ENCODE data around the gene ACRV1. TPM values are rescaled to one million over a fixed set of nuclear protein-coding genes. Genes with fewer than 3 reads are reported as not detected.
"Not testable (repeated sequence)": the region's sequence is repeated elsewhere in the genome, so short reads cannot be mapped to it uniquely, and the experiment has no call there.

The ACRV1 gene, protein sequence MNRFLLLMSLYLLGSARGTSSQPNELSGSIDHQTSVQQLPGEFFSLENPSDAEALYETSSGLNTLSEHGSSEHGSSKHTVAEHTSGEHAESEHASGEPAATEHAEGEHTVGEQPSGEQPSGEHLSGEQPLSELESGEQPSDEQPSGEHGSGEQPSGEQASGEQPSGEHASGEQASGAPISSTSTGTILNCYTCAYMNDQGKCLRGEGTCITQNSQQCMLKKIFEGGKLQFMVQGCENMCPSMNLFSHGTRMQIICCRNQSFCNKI
- 1.4 TPM in 1 of 2 replicates, not detected in the other for total RNA-seq (2014; rRNA removed; shearing (Covaris generic))

DNA sequence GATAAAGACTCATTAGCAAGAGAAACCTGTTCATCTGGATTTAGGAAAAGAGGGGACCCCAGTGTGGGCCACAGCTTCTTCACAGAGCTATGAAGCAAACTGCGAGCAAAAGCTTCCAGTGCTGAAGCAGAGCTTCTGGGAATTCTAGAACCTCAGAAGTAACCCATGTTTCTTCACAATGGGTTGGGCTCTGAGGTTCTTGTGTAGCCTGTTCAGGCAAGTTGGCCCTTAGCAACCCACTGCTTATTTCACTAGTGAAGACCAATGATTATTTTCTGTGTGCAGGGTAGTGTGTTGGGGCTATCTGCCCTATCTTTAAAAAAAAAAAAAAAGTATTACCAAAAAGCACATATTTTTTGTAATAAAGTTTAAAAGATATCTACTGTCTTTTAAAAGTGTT is at the start of gene ACRV1:
Gene ACRV1, minus strand, starts transcription at position 101 of the 400 bp plus-strand sequence. Its CDS starts 67 bp downstream, at position 34.
- DNase-seq (ENCODE audit: low read depth), result no peak

DNA sequence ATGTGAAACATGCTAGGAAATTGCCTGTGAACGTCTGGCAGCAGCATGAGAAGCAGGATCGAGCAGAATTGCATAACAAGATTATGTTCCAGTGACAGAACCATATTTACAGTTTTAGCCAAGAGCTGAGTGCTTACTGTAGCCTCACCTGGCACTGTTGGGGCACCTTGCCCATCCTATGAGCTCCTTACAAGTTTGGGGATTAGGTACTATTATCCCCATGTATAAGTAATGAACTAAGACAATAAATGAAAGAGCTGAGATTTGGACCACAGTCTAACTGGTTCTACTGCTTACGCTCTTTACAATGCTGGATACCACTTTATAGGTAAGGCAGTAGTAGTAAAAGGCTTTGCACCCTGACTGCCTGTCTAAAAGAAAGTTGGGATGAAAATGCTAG is 48.3 kb upstream of the ACRV1 start:
- no peak for DNase-seq (ENCODE audit: low read depth)

DNA sequence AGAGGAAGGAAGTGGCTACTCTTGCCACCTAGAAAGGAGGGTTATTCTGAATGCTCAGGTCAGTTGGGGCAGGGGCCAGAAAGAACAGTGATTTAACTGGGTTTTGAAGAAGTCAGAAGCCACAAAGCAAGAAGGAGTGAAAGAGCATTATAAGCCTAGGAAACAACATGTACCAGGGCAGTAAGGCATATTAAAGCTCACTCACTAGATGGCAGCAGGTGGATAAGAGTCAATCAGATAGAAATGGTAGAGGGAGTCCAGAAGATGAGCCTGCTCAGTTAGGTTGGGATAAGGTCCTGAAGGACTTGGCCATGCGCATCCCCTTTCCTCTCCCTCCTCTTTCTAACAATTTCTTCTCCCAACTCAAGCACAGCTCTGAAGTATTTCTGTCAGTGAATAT is 43.5 kb upstream of the ACRV1 start:
- no peak for DNase-seq (ENCODE audit: low read depth)

GRCh38 chr11:125720781-125721180 is 40.1 kb upstream of the ACRV1 start:
- DNase-seq (ENCODE audit: low read depth), result peak; percentile 4

GRCh38 chr11:125704686-125705085 is 24.0 kb upstream of the ACRV1 start:
- DNase-seq (ENCODE audit: low read depth), result not testable (repeated sequence)

GRCh38 chr11:125701858-125702621 is 21.4 kb upstream of the ACRV1 start:
- DNase-seq (ENCODE audit: low read depth), result no peak

DNA sequence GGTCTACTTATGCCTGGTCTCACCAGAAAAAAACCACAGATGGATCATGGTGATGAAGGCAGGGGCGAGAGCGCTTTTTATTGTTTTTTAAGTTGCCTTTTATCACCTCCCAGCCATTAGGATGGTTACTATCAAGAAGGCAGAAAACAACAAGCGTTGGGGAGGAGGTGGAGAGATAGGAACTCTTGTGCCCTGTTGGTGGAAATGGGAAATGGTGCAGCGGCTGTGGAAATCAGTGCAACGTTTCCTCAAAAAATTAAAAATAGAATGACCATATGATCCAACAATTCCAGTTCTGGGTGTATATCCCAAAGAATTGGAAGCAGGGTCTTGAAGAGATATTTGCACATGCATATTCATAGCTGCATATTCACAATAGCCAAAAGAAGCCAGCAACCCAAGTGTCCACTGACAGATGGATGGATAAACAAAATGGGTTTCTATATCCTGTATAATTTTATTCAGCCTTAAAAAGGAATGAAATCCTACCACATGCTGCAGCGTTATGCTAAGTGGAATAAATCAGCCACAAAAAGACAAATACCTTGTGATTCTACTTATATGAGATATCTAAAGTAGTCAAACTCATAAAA is 20.5 kb upstream of the ACRV1 start:
- no peak for DNase-seq (ENCODE audit: low read depth)

DNA sequence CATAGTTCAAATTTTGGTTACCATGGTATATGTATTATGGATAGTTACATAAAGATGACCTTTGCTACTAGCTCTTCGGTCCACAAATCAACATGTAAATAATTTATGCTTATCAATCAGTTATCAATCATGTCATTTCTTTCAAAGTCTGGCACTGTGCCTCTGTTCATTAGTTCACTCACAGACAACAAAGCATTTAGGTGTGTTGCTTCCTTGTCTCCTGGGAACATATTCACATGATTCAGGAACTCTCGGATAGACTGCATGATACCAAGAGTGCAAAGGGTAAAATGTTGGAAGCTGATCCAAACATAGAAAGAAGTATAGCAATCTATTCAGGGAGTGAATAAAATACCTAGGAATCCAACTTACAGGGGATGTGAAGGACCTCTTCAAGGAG is 14.3 kb upstream of the ACRV1 start:
- no peak for DNase-seq (ENCODE audit: low read depth)

DNA sequence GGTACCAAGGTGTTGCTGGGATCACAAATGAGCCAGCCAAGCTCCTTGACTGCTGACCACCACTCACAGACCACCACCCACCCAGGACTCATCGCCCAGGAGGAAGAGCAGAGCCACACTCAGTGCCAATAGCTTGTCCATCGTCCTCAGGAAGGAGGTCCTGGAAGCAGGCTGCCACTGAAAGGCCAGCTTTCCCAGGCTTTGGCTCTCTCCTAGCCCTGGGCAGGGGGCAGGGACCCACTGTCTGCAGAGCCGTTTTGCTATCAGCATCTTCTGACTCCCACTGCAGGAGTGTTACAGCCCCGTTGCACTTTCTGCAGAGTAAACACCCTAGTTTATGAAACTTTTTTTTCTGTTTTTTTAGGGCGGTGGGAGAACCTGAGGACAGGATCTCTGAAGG is 12.2 kb upstream of the ACRV1 start:
- no peak for DNase-seq (ENCODE audit: low read depth)

- no peak for DNase-seq (ENCODE audit: low read depth)
Observed at GRCh38 chr11:125690006-125690405, 9.4 kb upstream of the ACRV1 start.

DNA sequence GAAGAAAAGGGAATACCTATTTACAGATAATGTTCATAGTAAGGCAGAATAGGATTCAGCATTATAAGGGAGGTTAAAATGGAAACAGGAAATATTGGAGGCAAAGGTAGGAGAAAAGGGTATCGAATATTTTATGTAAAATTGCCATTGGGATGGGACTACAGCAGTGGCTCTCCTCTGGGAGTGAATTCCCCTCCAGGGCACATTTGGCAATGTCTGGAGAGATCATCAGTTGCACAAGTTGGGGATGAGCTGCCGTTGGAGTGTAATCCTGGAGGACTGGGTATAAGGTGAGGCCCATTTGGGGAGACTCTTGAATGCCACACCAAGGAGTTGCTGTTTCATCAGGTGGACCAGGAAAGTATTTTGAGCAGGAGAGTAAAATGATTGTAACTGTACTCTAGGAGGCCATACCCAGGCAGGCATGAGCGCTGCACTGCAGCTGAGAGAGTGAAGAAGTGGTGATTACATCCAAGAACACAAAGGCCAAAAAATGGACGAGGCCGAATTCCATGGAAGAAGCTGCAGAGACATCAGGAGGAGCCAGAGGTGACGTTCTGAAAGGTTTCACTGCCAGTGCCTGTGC is 8.7 kb upstream of the ACRV1 start:
- DNase-seq (ENCODE audit: low read depth), result no peak

GRCh38 chr11:125688632-125689031 is 8.0 kb upstream of the ACRV1 start:
- no peak for DNase-seq (ENCODE audit: low read depth)

DNA sequence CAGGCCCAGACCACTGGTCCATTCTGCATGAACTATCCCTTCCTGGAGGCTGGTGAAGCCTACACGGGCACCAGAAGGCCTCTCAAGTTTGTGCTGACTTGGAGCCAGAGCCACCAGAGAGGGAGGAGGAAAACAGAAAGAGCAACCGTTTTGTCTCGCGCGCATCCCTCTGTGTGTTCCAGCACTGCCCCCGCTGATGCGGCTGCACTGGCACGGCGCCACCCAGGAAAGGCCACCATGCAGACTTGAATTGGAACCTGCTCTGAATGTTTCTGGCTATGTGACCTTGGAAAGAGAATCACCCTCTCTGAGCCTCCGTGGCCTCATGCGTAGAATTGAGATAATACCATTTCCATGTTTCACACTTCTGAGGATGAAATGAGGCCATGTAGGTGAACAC is 7.4 kb upstream of the ACRV1 start:
- no peak for DNase-seq (ENCODE audit: low read depth)

GRCh38 chr11:125685228-125685627 is 4.6 kb upstream of the ACRV1 start:
- DNase-seq (ENCODE audit: low read depth), result no peak

DNA sequence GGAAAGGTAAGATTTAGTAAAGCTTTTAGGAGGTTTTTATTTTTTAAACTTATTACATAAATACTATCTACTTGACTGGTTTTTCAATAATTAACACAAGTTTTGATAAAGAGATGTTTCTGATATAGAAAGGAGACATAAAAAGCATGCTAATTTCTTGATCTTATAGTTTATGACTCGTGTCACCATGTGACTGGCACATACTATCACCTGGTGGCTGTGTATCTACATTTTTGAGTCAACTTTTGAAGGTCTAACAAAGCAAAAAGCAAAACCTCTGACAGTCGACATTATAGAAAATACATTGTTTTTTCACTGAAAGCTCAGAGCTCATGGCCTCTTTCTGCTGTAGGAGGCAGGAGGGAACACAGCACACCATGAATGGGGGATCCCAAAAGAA is 810 bp downstream of the ACRV1 start:
- no peak for DNase-seq (ENCODE audit: low read depth)

GRCh38 chr11:125679397-125679796 is 1.2 kb downstream of the ACRV1 start:
- no peak for DNase-seq (ENCODE audit: low read depth)

GRCh38 chr11:125675196-125675595 is 5.5 kb downstream of the ACRV1 start:
- DNase-seq (ENCODE audit: low read depth), result no peak

DNA sequence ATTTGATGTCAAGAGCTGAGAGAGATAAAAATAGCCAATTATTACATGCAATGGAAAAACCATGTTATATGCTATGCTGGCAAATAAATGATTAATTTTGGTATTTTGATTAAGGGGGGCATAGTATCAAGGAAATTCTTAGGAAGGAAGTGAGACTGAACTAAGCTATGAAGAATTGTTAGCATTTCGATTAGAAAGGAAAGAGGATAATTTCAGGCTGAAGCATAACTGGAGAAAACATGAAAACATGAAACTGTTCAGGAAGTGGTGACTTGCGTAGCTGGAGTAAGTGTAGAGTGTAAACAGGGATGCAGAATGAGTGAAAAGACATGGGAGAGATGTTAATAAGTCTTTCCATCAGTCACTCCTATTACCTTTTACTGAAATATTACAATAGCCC is 6.4 kb downstream of the ACRV1 start:
- no peak for DNase-seq (ENCODE audit: low read depth)

- no peak for DNase-seq (ENCODE audit: low read depth)
Observed at GRCh38 chr11:125671561-125671960, 9.1 kb downstream of the ACRV1 start.

DNA sequence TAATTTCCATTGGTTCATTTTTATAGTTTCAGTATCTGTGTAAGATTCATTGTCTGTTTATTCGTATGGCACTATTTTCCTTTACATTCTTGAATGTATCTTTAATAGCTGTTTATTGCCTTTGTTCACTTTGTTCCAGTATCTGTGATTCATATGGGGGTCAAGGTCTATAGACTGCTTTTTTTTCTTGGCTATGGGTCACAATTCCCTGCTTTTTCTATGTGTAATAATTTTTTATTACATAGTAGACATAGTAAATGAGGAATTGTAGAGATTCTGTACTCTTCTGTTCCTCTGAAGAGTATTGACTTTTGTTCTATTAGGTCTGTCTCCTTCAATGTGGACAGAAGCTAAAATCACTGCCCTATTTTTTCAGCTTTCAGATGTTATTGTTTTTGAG is 10.5 kb downstream of the ACRV1 start:
- DNase-seq (ENCODE audit: low read depth), result no peak

DNA sequence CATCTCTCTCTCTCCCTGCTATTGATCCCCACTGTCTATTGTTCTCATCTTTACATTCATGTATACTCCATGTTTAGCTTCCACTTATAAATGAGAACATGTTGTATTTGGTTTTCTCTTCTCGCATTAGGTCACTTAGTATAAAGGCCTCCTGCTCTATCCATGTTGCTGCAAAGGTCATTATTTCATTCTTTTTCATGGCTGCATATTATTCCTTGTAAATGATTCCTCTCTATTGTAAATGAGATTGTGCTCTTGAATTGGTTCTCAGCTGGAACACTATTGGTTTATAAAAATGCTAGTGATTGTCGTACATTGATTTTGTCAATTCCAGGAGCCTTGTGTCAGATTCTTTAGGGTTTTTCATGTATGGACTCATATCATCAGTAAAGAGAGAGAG is 13.5 kb downstream of the ACRV1 start:
- no peak for DNase-seq (ENCODE audit: low read depth)

DNA sequence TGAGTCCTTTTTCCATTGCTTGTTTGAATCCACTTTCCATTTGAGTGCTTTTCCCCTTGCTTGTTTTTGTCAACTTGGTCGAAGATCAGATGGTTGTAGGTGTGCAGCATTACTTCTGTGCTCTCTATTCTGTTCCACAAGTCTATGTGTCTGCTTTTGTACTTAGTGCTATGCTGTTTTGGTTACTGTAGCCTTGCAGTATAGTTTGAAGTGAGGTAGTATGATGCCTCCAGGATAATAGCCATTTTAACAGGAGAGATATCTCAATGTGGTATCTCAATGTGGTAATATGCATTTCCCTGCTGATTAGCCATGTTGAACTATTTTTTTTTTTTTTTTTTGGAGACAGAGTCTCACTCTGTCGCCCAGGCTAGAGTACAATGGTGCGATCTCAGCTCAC is 16.7 kb downstream of the ACRV1 start:
- no peak for DNase-seq (ENCODE audit: low read depth)

DNA sequence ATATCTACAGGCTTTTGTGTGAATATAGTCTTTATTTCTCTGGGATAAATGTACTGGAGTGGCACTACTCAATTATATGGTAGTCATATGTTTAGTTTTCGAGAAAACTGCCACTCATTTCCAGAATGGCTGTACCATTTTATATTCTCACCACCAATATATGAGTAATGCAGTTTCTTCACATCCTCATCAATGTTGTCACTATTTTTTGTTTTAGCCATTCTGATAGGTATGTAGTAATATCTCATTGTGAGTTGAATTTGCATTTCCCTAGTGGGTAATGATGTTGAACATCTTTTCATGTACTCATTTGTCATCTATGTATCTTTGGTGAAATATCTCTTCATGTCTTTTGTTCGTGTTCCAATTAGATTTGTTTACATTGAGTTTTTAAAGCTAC is 18.0 kb downstream of the ACRV1 start:
- no peak for DNase-seq (ENCODE audit: low read depth)
